CD4-positive, alpha-beta memory T cell (primary cell): Measurements from ENCODE around the gene GLO1. TPM values are rescaled to one million over a fixed set of nuclear protein-coding genes. Genes with fewer than 3 reads are reported as not detected.

Experiments used
- CTCF ChIA-PET: fragments of 350-600 bp; sonication (Branson Sonifier 250); formaldehyde crosslinking; loops from one replicate; lab custom pipeline; 2021; ENCODE audit warnings: inconsistent platforms; ENCODE audit not compliant: partially characterized antibody; lab: Charles Lee
- POLR2A ChIA-PET: fragments of 350-600 bp; sonication (Branson Sonifier 250); formaldehyde crosslinking; loops from one replicate; lab custom pipeline; 2021; ENCODE audit not compliant: partially characterized antibody; lab: Charles Lee
- DNase-seq, 5 donors: peaks; one replicate each; pipeline versions ENCODE4 v3.0.0 to v3.0.0-alpha.2; 2020 to 2022; ENCODE audit warnings: mixed read lengths in 1 of 5
- H3K27ac ChIP-seq: one replicate; pipeline ENCODE4 v1.7.0; 2013; ENCODE audit warnings: low read depth, low read length
- H3K27me3 ChIP-seq: 2 replicates; pipeline ENCODE4 v1.7.0; 2013; ENCODE audit warnings: mild to moderate bottlenecking, low read length, moderate library complexity; ENCODE audit not compliant: insufficient read depth
- H3K36me3 ChIP-seq: 2 replicates; pipeline ENCODE4 v1.7.0; 2013; ENCODE audit warnings: mild to moderate bottlenecking, low read length, moderate library complexity; ENCODE audit not compliant: insufficient read depth
- H3K4me1 ChIP-seq: 2 replicates; pipeline ENCODE4 v1.7.0; 2013; ENCODE audit warnings: mild to moderate bottlenecking, low read length, moderate library complexity; ENCODE audit not compliant: insufficient read depth
- H3K4me3 ChIP-seq, 2 donors: one replicate each; pipeline ENCODE4 v1.7.0; 2013; ENCODE audit warnings: low read length in 2 of 2, mild to moderate bottlenecking in 1 of 2
- H3K9me3 ChIP-seq, 2 donors: one replicate each; pipeline ENCODE4 v1.7.0; 2013; ENCODE audit warnings: low read length in 2 of 2, control low read depth in 1 of 2; ENCODE audit not compliant: control insufficient read depth in 1 of 2
- H3K27ac Mint-ChIP-seq, 7 donors: one replicate each; pipeline ENCODE4 v1.8.0; 2020 to 2021; ENCODE audit warnings: mixed read lengths in 7 of 7, mild to moderate bottlenecking in 6 of 7, inconsistent platforms in 3 of 7, moderate library complexity in 3 of 7
- H3K27me3 Mint-ChIP-seq, 2 donors: one replicate each; pipeline ENCODE4 v1.8.0; 2020 to 2021; ENCODE audit warnings: mixed read lengths in 2 of 2
- H3K36me3 Mint-ChIP-seq, 2 donors: one replicate each; pipeline ENCODE4 v1.8.0; 2020 to 2021; ENCODE audit warnings: mixed read lengths in 2 of 2, inconsistent platforms in 1 of 2, mild to moderate bottlenecking in 1 of 2
- H3K4me1 Mint-ChIP-seq, 4 donors: one replicate each; pipeline ENCODE4 v1.8.0; 2020 to 2021; ENCODE audit warnings: mixed read lengths in 4 of 4, mild to moderate bottlenecking in 1 of 4
- H3K4me3 Mint-ChIP-seq, 8 donors: one replicate each; pipeline ENCODE4 v1.8.0; 2020 to 2021; ENCODE audit warnings: mixed read lengths in 8 of 8, mild to moderate bottlenecking in 7 of 8, moderate library complexity in 6 of 8, inconsistent platforms in 3 of 8
- H3K9me3 Mint-ChIP-seq, 8 donors: one replicate each; pipeline ENCODE4 v1.8.0; 2020 to 2021; ENCODE audit warnings: mixed read lengths in 8 of 8, mild to moderate bottlenecking in 5 of 8, inconsistent platforms in 3 of 8, moderate library complexity in 1 of 8
- intact Hi-C: fragments of 100-400 bp; cut with micrococcal nuclease; formaldehyde crosslinking; loops from one replicate; pipeline ENCODE4 v1.15.1; 2023
- polyA plus RNA-seq, 2 donors: library from polyadenylated mRNA; unstranded; fragments of 300-500 nt; fragmentation: Illumina TruSeq; gene quantifications; one replicate each; pipeline ENCODE4 v1.2.3, GENCODE V29; 2021
- total RNA-seq, 2 experiments: library from RNA; stranded (reverse); gene quantifications; one replicate each; pipeline ENCODE4 v1.2.3, GENCODE V29; 2021

The GLO1 gene
- total and polyA plus RNA-seq, 4 experiments from 2014 or later: 28.3 to 172 (median 55.5) TPM

DNA sequence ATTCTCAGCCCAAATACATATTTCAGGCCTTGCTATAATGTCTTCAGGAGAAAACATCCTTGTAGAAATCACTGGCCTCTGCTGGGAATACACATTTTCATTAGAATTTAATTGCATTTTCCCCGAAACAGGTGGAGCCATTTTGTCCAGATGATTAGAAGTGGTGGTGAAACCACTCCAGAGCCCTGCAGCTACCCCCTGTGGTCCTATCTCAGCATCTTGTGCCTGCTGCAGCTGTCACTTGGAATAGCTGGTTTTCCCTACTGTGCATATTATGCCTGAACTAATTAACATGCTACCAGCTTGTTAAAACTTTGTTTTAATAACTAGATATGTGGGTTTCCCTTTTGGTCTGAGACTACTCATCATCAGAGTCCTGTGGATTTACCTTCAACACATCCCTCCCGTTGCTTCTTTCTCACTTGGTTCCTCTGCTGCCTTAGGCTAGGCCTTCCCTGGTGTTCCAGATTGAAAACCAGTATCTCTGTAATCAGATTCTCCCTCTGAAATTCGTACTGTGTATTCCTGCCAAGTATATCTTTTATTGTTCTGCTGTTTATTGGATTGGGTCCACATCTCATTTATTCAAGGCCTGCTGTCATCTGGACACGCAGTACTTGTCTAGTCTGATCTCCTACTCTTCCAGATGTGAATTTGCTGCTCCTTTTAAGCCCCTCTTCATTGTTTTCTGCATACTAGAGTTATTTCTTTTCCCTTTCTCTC, 27.4 kb upstream of the GLO1 start:
- Histone ChIP-seq H3K4me3 (no peak overlapping the region), H3K9me3 (no peaks in the 10 kb centered on the region), H3K27me3 (no peaks in the 10 kb centered on the region), H3K27ac (no peak overlapping the region), H3K4me1 (no peaks in the 10 kb centered on the region), H3K36me3 (no peaks in the 10 kb centered on the region)
- Mint-ChIP-seq H3K4me1 (peaks cover 0 to 4% (median 2%) of the 10 kb centered on the region in 4 donors), H3K4me3 (no peak overlapping the region), H3K36me3 (no peaks in the 10 kb centered on the region), H3K27me3 (peaks cover 5 to 7% of the 10 kb centered on the region in 2 donors), H3K27ac (no peak overlapping the region), H3K9me3 (peaks cover 0 to 4% (median under 1%) of the 10 kb centered on the region in 8 donors)
- ChIA-PET POLR2A (no interaction called here), CTCF (no interaction called here)
- intact Hi-C loops: no loop called here
- DNase-seq: no peak

GRCh38 chr6:38728203-38728602, 25.3 kb upstream of the GLO1 start:
- intact Hi-C loops: no loop called here
- Histone ChIP-seq H3K4me3 (no peak overlapping the region), H3K4me1 (no peaks in the 10 kb centered on the region), H3K9me3 (no peaks in the 10 kb centered on the region), H3K27ac (no peak overlapping the region), H3K36me3 (no peaks in the 10 kb centered on the region), H3K27me3 (no peaks in the 10 kb centered on the region)
- DNase-seq: no peak
- H3K27me3 Mint-ChIP-seq: peaks cover 2 to 5% of the 10 kb centered on the region in 2 donors
- H3K4me1 Mint-ChIP-seq: peaks cover 0 to 6% (median 3%) of the 10 kb centered on the region in 4 donors
- ChIA-PET CTCF (no interaction called here), POLR2A (no interaction called here)
- H3K4me3 Mint-ChIP-seq: no peak overlapping the region
- no peak overlapping the region for H3K27ac Mint-ChIP-seq
- H3K36me3 Mint-ChIP-seq: no peaks in the 10 kb centered on the region
- no peaks in the 10 kb centered on the region for H3K9me3 Mint-ChIP-seq

- ChIA-PET POLR2A (no interaction called here), CTCF (interaction anchor here (1.3 kb wide), 1 partner anchor 231 kb away, joined by 4 read pairs; no protein-coding TSS in a partner anchor)
- Mint-ChIP-seq H3K4me3 (no peak overlapping the region), H3K27me3 (peaks cover 0 to 6% of the 10 kb centered on the region in 2 donors), H3K4me1 (peaks cover 0 to 6% (median 3%) of the 10 kb centered on the region in 4 donors), H3K36me3 (peaks cover 0 to 4% of the 10 kb centered on the region in 2 donors), H3K9me3 (peaks cover 0 to 6% (median 3%) of the 10 kb centered on the region in 8 donors), H3K27ac (no peak overlapping the region)
- Histone ChIP-seq H3K27me3 (no peaks in the 10 kb centered on the region), H3K36me3 (no peaks in the 10 kb centered on the region), H3K4me3 (no peak overlapping the region), H3K27ac (no peak overlapping the region), H3K4me1 (no peaks in the 10 kb centered on the region), H3K9me3 (no peaks in the 10 kb centered on the region)
- intact Hi-C loops: no loop called here
- no peak for DNase-seq
These were observed 22.7 kb upstream of the GLO1 start for GRCh38 chr6:38725414-38726183.

- peaks cover 0 to 6% (median 3%) of the 10 kb centered on the region in 4 donors for H3K4me1 Mint-ChIP-seq
- DNase-seq: no peak
- no peak overlapping the region for H3K27ac ChIP-seq
- H3K4me3 Mint-ChIP-seq: no peak overlapping the region
- no peaks in the 10 kb centered on the region for H3K27me3 ChIP-seq
- H3K27ac Mint-ChIP-seq: no peak overlapping the region
- no peak overlapping the region for H3K4me3 ChIP-seq
- intact Hi-C loops: no loop called here
- ChIA-PET CTCF (interaction anchor here (1.3 kb wide), 1 partner anchor 230 kb away, joined by 4 read pairs; no protein-coding TSS in a partner anchor), POLR2A (no interaction called here)
- peaks cover 4 to 12% of the 10 kb centered on the region in 2 donors for H3K27me3 Mint-ChIP-seq
- peaks cover 0 to 7% of the 10 kb centered on the region in 2 donors for H3K36me3 Mint-ChIP-seq
- peaks cover 0 to 9% (median 5%) of the 10 kb centered on the region in 8 donors for H3K9me3 Mint-ChIP-seq
- H3K4me1 ChIP-seq: no peaks in the 10 kb centered on the region
- H3K36me3 ChIP-seq: no peaks in the 10 kb centered on the region
- no peaks in the 10 kb centered on the region for H3K9me3 ChIP-seq
These were observed 21.4 kb upstream of the GLO1 start for GRCh38 chr6:38724343-38724742.

GRCh38 chr6:38723783-38724182, 20.8 kb upstream of the GLO1 start:
- CTCF ChIA-PET: no interaction called here
- no peak for DNase-seq
- POLR2A ChIA-PET: no interaction called here

GRCh38 chr6:38722727-38723334, 19.9 kb upstream of the GLO1 start:
- no peak overlapping the region for H3K27ac ChIP-seq
- Mint-ChIP-seq H3K27me3 (peaks cover 11 to 18% of the 10 kb centered on the region in 2 donors), H3K27ac (no peak overlapping the region), H3K36me3 (peaks cover 0 to 7% of the 10 kb centered on the region in 2 donors), H3K4me3 (no peak overlapping the region), H3K4me1 (peaks cover 0 to 6% (median 3%) of the 10 kb centered on the region in 4 donors), H3K9me3 (peaks cover 0 to 9% (median 5%) of the 10 kb centered on the region in 8 donors)
- no peaks in the 10 kb centered on the region for H3K27me3 ChIP-seq
- H3K9me3 ChIP-seq: no peaks in the 10 kb centered on the region
- no peaks in the 10 kb centered on the region for H3K4me1 ChIP-seq
- POLR2A ChIA-PET: no interaction called here
- DNase-seq: no peak
- H3K36me3 ChIP-seq: no peaks in the 10 kb centered on the region
- no peak overlapping the region for H3K4me3 ChIP-seq
- CTCF ChIA-PET: interaction anchor here (0.7 kb wide), 1 partner anchor 689 kb away, joined by 3 read pairs; no protein-coding TSS in a partner anchor
- intact Hi-C loops: no loop called here

More at GRCh38 chr6:38723783-38724182, 20.8 kb upstream of the GLO1 start:
- H3K4me1 Mint-ChIP-seq: peaks cover 0 to 6% (median 3%) of the 10 kb centered on the region in 4 donors
- H3K9me3 Mint-ChIP-seq: peaks cover 0 to 9% (median 5%) of the 10 kb centered on the region in 8 donors
- H3K4me1 ChIP-seq: no peaks in the 10 kb centered on the region
- H3K4me3 Mint-ChIP-seq: no peak overlapping the region
- no peaks in the 10 kb centered on the region for H3K9me3 ChIP-seq
- H3K27me3 Mint-ChIP-seq: peaks cover 10 to 17% of the 10 kb centered on the region in 2 donors
- no peaks in the 10 kb centered on the region for H3K36me3 ChIP-seq
- no peaks in the 10 kb centered on the region for H3K27me3 ChIP-seq
- H3K27ac ChIP-seq: no peak overlapping the region
- H3K27ac Mint-ChIP-seq: no peak overlapping the region
- no peak overlapping the region for H3K4me3 ChIP-seq
- intact Hi-C loops: no loop called here
- H3K36me3 Mint-ChIP-seq: peaks cover 0 to 7% of the 10 kb centered on the region in 2 donors

DNA sequence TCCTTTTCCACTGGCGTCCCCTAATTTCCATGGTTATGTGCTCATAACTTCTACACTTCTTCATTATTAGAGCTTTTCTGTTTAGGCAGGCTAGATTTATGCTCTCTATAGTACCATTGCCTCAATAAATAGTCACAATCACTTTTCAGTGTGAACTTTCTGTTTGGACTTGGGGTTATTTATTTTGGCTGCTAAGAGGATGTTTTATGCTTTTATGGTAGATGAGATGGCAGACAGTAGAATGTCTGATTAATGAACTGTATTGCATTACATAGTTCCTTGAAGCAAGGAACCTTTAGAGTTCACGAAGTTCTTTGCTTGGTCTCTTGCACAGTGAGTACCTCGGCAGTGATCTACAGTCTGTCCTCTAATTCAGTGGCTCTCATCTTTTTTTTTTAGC, 19.1 kb upstream of the GLO1 start:
- no peak for DNase-seq
- intact Hi-C loops: no loop called here
- Histone ChIP-seq H3K4me1 (no peaks in the 10 kb centered on the region), H3K36me3 (no peaks in the 10 kb centered on the region), H3K27me3 (no peaks in the 10 kb centered on the region), H3K4me3 (no peak overlapping the region), H3K27ac (no peak overlapping the region), H3K9me3 (no peaks in the 10 kb centered on the region)
- Mint-ChIP-seq H3K9me3 (peaks cover 0 to 9% (median 5%) of the 10 kb centered on the region in 8 donors), H3K27ac (no peak overlapping the region), H3K4me3 (no peak overlapping the region), H3K4me1 (peaks cover 0 to 6% (median 3%) of the 10 kb centered on the region in 4 donors), H3K27me3 (peaks cover 12 to 19% of the 10 kb centered on the region in 2 donors), H3K36me3 (peaks cover 0 to 7% of the 10 kb centered on the region in 2 donors)
- CTCF ChIA-PET: no interaction called here
- POLR2A ChIA-PET: interaction anchor here (0.5 kb wide), 1 partner anchor 987 kb away, joined by 3 read pairs; no protein-coding TSS in a partner anchor
